ENCODE measurements around the gene NAA80.
A peak's percentile ranks its signal among the peaks of the same experiment; 100 is the strongest.

NAA80 gene

GRCh38 chr3:50327943-50328691, 28.9 kb upstream of the NAA80 start, which contains the start of gene TUSC2:
TUSC2 (minus strand) TSS chr3:50328223; CDS start chr3:50328099, 124 bp downstream.
- DNase-seq = peak; percentile 96

- no peak for DNase-seq
Measured at GRCh38 chr3:50327129-50327528, 27.9 kb upstream of the NAA80 start.

GRCh38 chr3:50326182-50326541, 27.0 kb upstream of the NAA80 start:
- no peak for DNase-seq

GRCh38 chr3:50325497-50326181, 26.4 kb upstream of the NAA80 start:
- DNase-seq = no peak

- DNase-seq = no peak
Measured at GRCh38 chr3:50325113-50325480, 25.9 kb upstream of the NAA80 start.

GRCh38 chr3:50324351-50325112, 25.3 kb upstream of the NAA80 start:
- peak; percentile 57 for DNase-seq

GRCh38 chr3:50323614-50324199, 24.5 kb upstream of the NAA80 start:
- no peak for DNase-seq

- DNase-seq = no peak
Measured at GRCh38 chr3:50323092-50323600, 23.9 kb upstream of the NAA80 start.

GRCh38 chr3:50322386-50323091, 23.3 kb upstream of the NAA80 start, which contains the start of gene HYAL2:
HYAL2 (minus strand) TSS chr3:50322745; CDS start chr3:50320489, 2,256 bp downstream.
- DNase-seq = no peak

- DNase-seq = no peak
Measured at GRCh38 chr3:50322115-50322385, 22.8 kb upstream of the NAA80 start.

GRCh38 chr3:50321336-50322114, 22.3 kb upstream of the NAA80 start:
- peak; percentile 92 for DNase-seq

- peak; percentile 64 for DNase-seq
Measured at GRCh38 chr3:50320853-50321335, 21.7 kb upstream of the NAA80 start.

- no peak for DNase-seq
Measured at GRCh38 chr3:50319894-50320625, 20.9 kb upstream of the NAA80 start.

GRCh38 chr3:50319181-50319893, 20.1 kb upstream of the NAA80 start:
- no peak for DNase-seq

GRCh38 chr3:50318615-50319014, 19.4 kb upstream of the NAA80 start:
- DNase-seq = no peak

GRCh38 chr3:50318163-50318562, 19.0 kb upstream of the NAA80 start:
- no peak for DNase-seq

GRCh38 chr3:50317300-50317699, 18.1 kb upstream of the NAA80 start:
- DNase-seq = no peak

GRCh38 chr3:50316657-50317242, 17.5 kb upstream of the NAA80 start:
- no peak for DNase-seq

- DNase-seq = no peak
Measured at GRCh38 chr3:50314816-50315215, 15.6 kb upstream of the NAA80 start.

GRCh38 chr3:50314342-50314741, 15.1 kb upstream of the NAA80 start:
- DNase-seq = no peak
